GM23338 (cell line): Measurements from ENCODE around the gene THY1. TPM values are rescaled to one million over a fixed set of nuclear protein-coding genes. Genes with fewer than 3 reads are reported as not detected.

Source experiments
- ATAC-seq: fragments of 200-7000 bp; cut with Tn5 transposase; 3 replicates; pipeline ENCODE4 v1.9.1; 2020
- DNase-seq: peaks from one replicate; pipeline ENCODE4 v3.0.0-alpha.2; 2015; ENCODE audit warnings: low spot score
- H2AFZ ChIP-seq: fragments of 200-600 bp; sonication (generic); 2 replicates; pipeline ENCODE4 v1.8.0; 2016; ENCODE audit warnings: antibody characterized with exemption, mild to moderate bottlenecking, moderate library complexity
- H3F3A ChIP-seq: fragments of 200-600 bp; sonication (generic); replicated peaks from 2 replicates; pipeline ENCODE4 v1.8.0; 2017; ENCODE audit warnings: antibody characterized with exemption, mixed run types, low read depth
- H3K27ac ChIP-seq: fragments of 200-600 bp; sonication (generic); 2 replicates; pipeline ENCODE4 v1.6.1; 2016; ENCODE audit warnings: low read depth
- H3K27me3 ChIP-seq: fragments of 200-600 bp; sonication (generic); 2 replicates; pipeline ENCODE4 v1.8.0; 2016; ENCODE audit warnings: mild to moderate bottlenecking, mixed run types, moderate library complexity; ENCODE audit not compliant: insufficient read depth
- H3K36me3 ChIP-seq: fragments of 200-600 bp; sonication (generic); 2 replicates; pipeline ENCODE4 v1.8.0; 2016; ENCODE audit warnings: mild to moderate bottlenecking; ENCODE audit not compliant: insufficient read depth
- H3K4me1 ChIP-seq: fragments of 200-600 bp; sonication (generic); 2 replicates; pipeline ENCODE4 v1.8.0; 2016; ENCODE audit warnings: mild to moderate bottlenecking, moderate library complexity; ENCODE audit not compliant: insufficient read depth
- H3K4me2 ChIP-seq: fragments of 200-600 bp; sonication (generic); 2 replicates; pipeline ENCODE4 v1.7.1; 2017; ENCODE audit warnings: mixed run types
- H3K4me3 ChIP-seq: fragments of 200-600 bp; sonication (generic); 2 replicates; pipeline ENCODE4 v1.6.1; 2016; ENCODE audit warnings: mixed run types
- H3K79me2 ChIP-seq: fragments of 200-600 bp; sonication (generic); replicated peaks from 2 replicates; pipeline ENCODE4 v1.8.0; 2017; ENCODE audit warnings: mild to moderate bottlenecking; ENCODE audit not compliant: insufficient read depth
- H3K9me2 ChIP-seq: fragments of 200-600 bp; sonication (generic); 2 replicates; pipeline ENCODE4 v1.8.0; 2017; ENCODE audit not compliant: insufficient read depth
- H4K20me1 ChIP-seq: fragments of 200-600 bp; sonication (generic); replicated peaks from 2 replicates; pipeline ENCODE4 v1.8.0; 2017; ENCODE audit warnings: mild to moderate bottlenecking; ENCODE audit not compliant: insufficient read depth
- H3K27ac Mint-ChIP-seq: 2 replicates; pipeline ENCODE4 v1.8.0; 2020; ENCODE audit warnings: inconsistent platforms, mild to moderate bottlenecking, moderate library complexity, mixed read lengths
- H3K27me3 Mint-ChIP-seq: 3 replicates; pipeline ENCODE4 v1.8.0; 2022; ENCODE audit warnings: low read depth, mild to moderate bottlenecking, moderate library complexity, mixed read lengths, inconsistent platforms; ENCODE audit not compliant: insufficient read depth, poor library complexity
- H3K36me3 Mint-ChIP-seq: 3 replicates; pipeline ENCODE4 v1.8.0; 2021; ENCODE audit warnings: low read depth, mild to moderate bottlenecking, inconsistent platforms, moderate library complexity, mixed read lengths
- H3K4me1 Mint-ChIP-seq: 3 replicates; pipeline ENCODE4 v1.8.0; 2020; ENCODE audit warnings: mild to moderate bottlenecking, inconsistent platforms, mixed read lengths
- H3K4me3 Mint-ChIP-seq: 3 replicates; pipeline ENCODE4 v1.8.0; 2021; ENCODE audit warnings: moderate library complexity, mild to moderate bottlenecking, inconsistent platforms, mixed read lengths
- H3K9me3 Mint-ChIP-seq: 3 replicates; pipeline ENCODE4 v1.8.0; 2020; ENCODE audit warnings: moderate library complexity, mild to moderate bottlenecking, inconsistent platforms, mixed read lengths
- CREB1 ChIP-seq: fragments of 250-450 bp; sonication (Bioruptor Pico); IDR thresholded peaks from 2 replicates; pipeline ENCODE4 v1.5.0; 2020; ENCODE audit warnings: low read depth, mild to moderate bottlenecking, moderate library complexity
- POLR2AphosphoS5 ChIP-seq: IDR thresholded peaks from 2 replicates; pipeline ENCODE4 v1.6.1; 2016; ENCODE audit warnings: antibody characterized with exemption, low read depth
- ZNF331 ChIP-seq: fragments of 250-450 bp; sonication (Bioruptor Pico); IDR thresholded peaks from 2 replicates; pipeline ENCODE4 v1.5.0; 2020; ENCODE audit warnings: low read depth, mild to moderate bottlenecking, moderate library complexity
- polyA plus RNA-seq: library from polyadenylated mRNA; unstranded; fragments of >200 nt; fragmentation: Nextera tagmentation; extraction: Ambion mirVana; gene quantifications from 2 replicates; pipeline ENCODE4 v1.2.1, GENCODE V29; 2016
- total RNA-seq: library from RNA; depleted of rRNA; stranded (reverse); fragments of >200 nt; shearing (Covaris generic); gene quantifications from 2 replicates; pipeline ENCODE4 v1.2.3, GENCODE V29; 2014
- TF ChIP-seq, protein P1 (sequence below): fragments of 250-450 bp; sonication (Bioruptor Pico); IDR thresholded peaks from 2 replicates; pipeline ENCODE4 v1.5.0; 2020; ENCODE audit warnings: mild to moderate bottlenecking, moderate library complexity
- TF ChIP-seq, protein P2 (sequence below), 2 experiments: fragments of 200-600 bp in 1 of 2; sonication (generic) in 1 of 2; conservative IDR thresholded peaks; 2 replicates each; pipeline versions ENCODE4 v1.5.1 to v1.6.1; 2016 to 2017; ENCODE audit warnings: antibody characterized with exemption in 2 of 2, low read depth in 2 of 2, mild to moderate bottlenecking in 2 of 2, moderate library complexity in 1 of 2
- TF ChIP-seq, protein P3 (sequence below): IDR thresholded peaks from one replicate; pipeline ENCODE4 v1.6.1; 2018; ENCODE audit warnings: antibody characterized with exemption; ENCODE audit not compliant: unreplicated experiment
- TF ChIP-seq, protein P4 (sequence below): IDR thresholded peaks from 2 replicates; pipeline ENCODE4 v1.6.1; 2016; ENCODE audit warnings: antibody characterized with exemption

Gene THY1
- total and polyA plus RNA-seq, 2 experiments from 2014 or later = 490 to 597 TPM

DNA sequence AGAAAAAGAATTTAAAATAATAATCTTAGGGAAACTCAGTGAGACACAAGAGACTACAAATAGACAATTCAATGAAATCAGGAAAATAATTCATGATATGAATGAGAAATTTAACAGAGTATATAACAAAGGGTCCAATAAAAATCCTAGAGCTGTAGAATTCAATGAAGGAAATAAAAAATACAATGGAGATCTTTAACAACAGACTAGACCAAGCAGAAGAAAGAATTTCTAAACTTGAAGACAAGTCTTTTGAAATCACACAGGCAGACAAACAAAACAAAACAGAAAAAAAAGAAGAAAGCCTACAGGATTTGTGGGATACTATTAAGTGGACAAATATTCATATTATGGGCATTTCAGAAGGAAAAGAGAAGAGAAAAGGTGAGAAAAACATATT lies 25.2 kb downstream of the THY1 start (continued):
- TF ChIP-seq, protein P1, sequence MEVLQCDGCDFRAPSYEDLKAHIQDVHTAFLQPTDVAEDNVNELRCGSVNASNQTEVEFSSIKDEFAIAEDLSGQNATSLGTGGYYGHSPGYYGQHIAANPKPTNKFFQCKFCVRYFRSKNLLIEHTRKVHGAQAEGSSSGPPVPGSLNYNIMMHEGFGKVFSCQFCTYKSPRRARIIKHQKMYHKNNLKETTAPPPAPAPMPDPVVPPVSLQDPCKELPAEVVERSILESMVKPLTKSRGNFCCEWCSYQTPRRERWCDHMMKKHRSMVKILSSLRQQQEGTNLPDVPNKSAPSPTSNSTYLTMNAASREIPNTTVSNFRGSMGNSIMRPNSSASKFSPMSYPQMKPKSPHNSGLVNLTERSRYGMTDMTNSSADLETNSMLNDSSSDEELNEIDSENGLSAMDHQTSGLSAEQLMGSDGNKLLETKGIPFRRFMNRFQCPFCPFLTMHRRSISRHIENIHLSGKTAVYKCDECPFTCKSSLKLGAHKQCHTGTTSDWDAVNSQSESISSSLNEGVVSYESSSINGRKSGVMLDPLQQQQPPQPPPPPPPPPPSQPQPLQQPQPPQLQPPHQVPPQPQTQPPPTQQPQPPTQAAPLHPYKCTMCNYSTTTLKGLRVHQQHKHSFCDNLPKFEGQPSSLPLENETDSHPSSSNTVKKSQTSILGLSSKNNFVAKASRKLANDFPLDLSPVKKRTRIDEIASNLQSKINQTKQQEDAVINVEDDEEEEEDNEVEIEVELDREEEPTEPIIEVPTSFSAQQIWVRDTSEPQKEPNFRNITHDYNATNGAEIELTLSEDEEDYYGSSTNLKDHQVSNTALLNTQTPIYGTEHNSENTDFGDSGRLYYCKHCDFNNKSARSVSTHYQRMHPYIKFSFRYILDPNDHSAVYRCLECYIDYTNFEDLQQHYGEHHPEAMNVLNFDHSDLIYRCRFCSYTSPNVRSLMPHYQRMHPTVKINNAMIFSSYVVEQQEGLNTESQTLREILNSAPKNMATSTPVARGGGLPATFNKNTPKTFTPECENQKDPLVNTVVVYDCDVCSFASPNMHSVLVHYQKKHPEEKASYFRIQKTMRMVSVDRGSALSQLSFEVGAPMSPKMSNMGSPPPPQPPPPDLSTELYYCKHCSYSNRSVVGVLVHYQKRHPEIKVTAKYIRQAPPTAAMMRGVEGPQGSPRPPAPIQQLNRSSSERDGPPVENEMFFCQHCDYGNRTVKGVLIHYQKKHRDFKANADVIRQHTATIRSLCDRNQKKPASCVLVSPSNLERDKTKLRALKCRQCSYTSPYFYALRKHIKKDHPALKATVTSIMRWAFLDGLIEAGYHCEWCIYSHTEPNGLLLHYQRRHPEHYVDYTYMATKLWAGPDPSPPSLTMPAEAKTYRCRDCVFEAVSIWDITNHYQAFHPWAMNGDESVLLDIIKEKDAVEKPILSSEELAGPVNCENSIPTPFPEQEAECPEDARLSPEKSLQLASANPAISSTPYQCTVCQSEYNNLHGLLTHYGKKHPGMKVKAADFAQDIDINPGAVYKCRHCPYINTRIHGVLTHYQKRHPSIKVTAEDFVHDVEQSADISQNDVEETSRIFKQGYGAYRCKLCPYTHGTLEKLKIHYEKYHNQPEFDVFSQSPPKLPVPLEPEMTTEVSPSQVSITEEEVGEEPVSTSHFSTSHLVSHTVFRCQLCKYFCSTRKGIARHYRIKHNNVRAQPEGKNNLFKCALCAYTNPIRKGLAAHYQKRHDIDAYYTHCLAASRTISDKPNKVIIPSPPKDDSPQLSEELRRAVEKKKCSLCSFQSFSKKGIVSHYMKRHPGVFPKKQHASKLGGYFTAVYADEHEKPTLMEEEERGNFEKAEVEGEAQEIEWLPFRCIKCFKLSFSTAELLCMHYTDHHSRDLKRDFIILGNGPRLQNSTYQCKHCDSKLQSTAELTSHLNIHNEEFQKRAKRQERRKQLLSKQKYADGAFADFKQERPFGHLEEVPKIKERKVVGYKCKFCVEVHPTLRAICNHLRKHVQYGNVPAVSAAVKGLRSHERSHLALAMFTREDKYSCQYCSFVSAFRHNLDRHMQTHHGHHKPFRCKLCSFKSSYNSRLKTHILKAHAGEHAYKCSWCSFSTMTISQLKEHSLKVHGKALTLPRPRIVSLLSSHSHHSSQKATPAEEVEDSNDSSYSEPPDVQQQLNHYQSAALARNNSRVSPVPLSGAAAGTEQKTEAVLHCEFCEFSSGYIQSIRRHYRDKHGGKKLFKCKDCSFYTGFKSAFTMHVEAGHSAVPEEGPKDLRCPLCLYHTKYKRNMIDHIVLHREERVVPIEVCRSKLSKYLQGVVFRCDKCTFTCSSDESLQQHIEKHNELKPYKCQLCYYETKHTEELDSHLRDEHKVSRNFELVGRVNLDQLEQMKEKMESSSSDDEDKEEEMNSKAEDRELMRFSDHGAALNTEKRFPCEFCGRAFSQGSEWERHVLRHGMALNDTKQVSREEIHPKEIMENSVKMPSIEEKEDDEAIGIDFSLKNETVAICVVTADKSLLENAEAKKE (CRISPR knock-in tag) = no peak

DNA sequence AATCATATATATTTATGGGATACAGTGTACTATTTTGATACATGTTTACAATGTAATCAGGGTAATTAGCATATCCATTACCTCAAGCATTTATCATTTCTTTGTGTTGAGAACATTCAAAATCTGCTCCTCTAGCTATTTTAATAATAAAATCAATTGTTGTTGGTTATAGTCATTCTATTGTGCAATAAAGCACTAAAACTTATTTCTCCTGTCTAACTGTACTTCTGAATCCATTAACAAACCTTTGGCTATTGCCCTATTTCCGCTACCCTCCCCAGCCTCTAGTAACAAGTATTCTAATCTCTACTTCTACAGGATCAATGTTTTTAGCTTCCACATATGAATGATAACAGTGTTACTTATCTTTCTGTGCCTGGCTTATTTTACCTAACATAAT lies 26.1 kb downstream of the THY1 start:
- Histone ChIP-seq H3F3A (no peaks in the 10 kb centered on the region), H2AFZ (no peak overlapping the region), H3K36me3 (no peaks in the 10 kb centered on the region), H3K27ac (no peak overlapping the region), H3K79me2 (no peaks in the 10 kb centered on the region), H3K9me2 (no peaks in the 10 kb centered on the region), H3K4me3 (no peak overlapping the region), H4K20me1 (no peaks in the 10 kb centered on the region), H3K4me2 (no peak overlapping the region), H3K27me3 (no peaks in the 10 kb centered on the region), H3K4me1 (no peaks in the 10 kb centered on the region)
- Mint-ChIP-seq H3K36me3 (peaks cover 19% of the 10 kb centered on the region), H3K27ac (no peak overlapping the region), H3K27me3 (no peaks in the 10 kb centered on the region), H3K4me3 (no peak overlapping the region), H3K4me1 (peaks cover 8% of the 10 kb centered on the region; the same call in 1 of the 3 replicates), H3K9me3 (peaks cover 9% of the 10 kb centered on the region; the same call in 2 of the 3 replicates)
- no peak for DNase-seq
- TF ChIP-seq POLR2AphosphoS5 (no peak), CREB1 (CRISPR knock-in tag) (no peak), ZNF331 (CRISPR knock-in tag) (no peak)
- TF ChIP-seq, protein P2, sequence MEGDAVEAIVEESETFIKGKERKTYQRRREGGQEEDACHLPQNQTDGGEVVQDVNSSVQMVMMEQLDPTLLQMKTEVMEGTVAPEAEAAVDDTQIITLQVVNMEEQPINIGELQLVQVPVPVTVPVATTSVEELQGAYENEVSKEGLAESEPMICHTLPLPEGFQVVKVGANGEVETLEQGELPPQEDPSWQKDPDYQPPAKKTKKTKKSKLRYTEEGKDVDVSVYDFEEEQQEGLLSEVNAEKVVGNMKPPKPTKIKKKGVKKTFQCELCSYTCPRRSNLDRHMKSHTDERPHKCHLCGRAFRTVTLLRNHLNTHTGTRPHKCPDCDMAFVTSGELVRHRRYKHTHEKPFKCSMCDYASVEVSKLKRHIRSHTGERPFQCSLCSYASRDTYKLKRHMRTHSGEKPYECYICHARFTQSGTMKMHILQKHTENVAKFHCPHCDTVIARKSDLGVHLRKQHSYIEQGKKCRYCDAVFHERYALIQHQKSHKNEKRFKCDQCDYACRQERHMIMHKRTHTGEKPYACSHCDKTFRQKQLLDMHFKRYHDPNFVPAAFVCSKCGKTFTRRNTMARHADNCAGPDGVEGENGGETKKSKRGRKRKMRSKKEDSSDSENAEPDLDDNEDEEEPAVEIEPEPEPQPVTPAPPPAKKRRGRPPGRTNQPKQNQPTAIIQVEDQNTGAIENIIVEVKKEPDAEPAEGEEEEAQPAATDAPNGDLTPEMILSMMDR (conservative IDR thresholded peaks at IDR 0.05; ENCODE audit: low read depth in 2 of 2) = no peak
- TF ChIP-seq, protein P3, sequence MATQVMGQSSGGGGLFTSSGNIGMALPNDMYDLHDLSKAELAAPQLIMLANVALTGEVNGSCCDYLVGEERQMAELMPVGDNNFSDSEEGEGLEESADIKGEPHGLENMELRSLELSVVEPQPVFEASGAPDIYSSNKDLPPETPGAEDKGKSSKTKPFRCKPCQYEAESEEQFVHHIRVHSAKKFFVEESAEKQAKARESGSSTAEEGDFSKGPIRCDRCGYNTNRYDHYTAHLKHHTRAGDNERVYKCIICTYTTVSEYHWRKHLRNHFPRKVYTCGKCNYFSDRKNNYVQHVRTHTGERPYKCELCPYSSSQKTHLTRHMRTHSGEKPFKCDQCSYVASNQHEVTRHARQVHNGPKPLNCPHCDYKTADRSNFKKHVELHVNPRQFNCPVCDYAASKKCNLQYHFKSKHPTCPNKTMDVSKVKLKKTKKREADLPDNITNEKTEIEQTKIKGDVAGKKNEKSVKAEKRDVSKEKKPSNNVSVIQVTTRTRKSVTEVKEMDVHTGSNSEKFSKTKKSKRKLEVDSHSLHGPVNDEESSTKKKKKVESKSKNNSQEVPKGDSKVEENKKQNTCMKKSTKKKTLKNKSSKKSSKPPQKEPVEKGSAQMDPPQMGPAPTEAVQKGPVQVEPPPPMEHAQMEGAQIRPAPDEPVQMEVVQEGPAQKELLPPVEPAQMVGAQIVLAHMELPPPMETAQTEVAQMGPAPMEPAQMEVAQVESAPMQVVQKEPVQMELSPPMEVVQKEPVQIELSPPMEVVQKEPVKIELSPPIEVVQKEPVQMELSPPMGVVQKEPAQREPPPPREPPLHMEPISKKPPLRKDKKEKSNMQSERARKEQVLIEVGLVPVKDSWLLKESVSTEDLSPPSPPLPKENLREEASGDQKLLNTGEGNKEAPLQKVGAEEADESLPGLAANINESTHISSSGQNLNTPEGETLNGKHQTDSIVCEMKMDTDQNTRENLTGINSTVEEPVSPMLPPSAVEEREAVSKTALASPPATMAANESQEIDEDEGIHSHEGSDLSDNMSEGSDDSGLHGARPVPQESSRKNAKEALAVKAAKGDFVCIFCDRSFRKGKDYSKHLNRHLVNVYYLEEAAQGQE = no peak
- TF ChIP-seq, protein P4, sequence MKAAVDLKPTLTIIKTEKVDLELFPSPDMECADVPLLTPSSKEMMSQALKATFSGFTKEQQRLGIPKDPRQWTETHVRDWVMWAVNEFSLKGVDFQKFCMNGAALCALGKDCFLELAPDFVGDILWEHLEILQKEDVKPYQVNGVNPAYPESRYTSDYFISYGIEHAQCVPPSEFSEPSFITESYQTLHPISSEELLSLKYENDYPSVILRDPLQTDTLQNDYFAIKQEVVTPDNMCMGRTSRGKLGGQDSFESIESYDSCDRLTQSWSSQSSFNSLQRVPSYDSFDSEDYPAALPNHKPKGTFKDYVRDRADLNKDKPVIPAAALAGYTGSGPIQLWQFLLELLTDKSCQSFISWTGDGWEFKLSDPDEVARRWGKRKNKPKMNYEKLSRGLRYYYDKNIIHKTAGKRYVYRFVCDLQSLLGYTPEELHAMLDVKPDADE = no peak
- ATAC-seq = no peak
